22Rv1 (cell line): ENCODE results near the gene OSBP.

ENCODE experiments used
- CTCF ChIP-seq: fragments of 450-650 bp; IDR thresholded peaks from 2 replicates; pipeline ENCODE4 v1.5.1; 2017; ENCODE audit warnings: mild to moderate bottlenecking
- ZFX ChIP-seq: fragments of 450-650 bp; IDR thresholded peaks from 2 replicates; pipeline ENCODE4 v1.6.1; 2017; ENCODE audit warnings: antibody characterized with exemption, borderline replicate concordance

DNA sequence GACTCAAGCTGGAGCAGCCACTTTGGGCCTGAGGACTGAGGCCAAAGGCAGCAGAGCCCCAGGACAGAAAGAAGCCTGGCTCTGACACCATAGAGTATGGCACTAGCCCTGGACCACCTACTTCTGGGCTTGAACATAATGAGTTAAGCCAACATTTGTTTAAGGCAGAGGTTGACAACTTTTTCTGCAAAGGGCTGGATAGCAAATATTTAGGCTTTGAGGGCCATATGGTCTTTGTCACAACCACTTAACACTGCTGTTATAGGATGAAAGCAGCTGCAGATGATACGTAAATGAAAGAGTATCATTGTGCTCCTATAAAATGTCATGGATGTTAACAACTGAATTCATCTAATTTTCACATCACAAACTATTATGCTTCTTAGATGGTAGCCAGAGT is 16.6 kb downstream of the OSBP start:
- TF ChIP-seq CTCF: no peak
- TF ChIP-seq ZFX: no peak
